CD4-positive, alpha-beta T cell treated with Interleukin-6 at 100 ng/mL for 8 hours (primary cell): Measurements from ENCODE around the gene SCNN1A.
A peak's percentile ranks its signal among the peaks of the same experiment; 100 is the strongest.

ENCODE experiments used
- DNase-seq: peaks from one replicate; pipeline ENCODE4 v3.0.0-alpha.2; 2020; ENCODE audit warnings: mixed read lengths, low spot score

SCNN1A gene

GRCh38 chr12:6375269-6376078 is at the start of gene SCNN1A:
TSS of gene SCNN1A (minus strand) at chr12:6375563. CDS start at chr12:6374783, 780 bp downstream.
- DNase-seq: no peak

- DNase-seq: no peak
Measured at GRCh38 chr12:6424866-6425265, 49.5 kb upstream of the SCNN1A start.

GRCh38 chr12:6424008-6424347 is 48.6 kb upstream of the SCNN1A start:
- no peak for DNase-seq

- peak; percentile 85 for DNase-seq
Measured at GRCh38 chr12:6423267-6424007, 48.1 kb upstream of the SCNN1A start.

- no peak for DNase-seq
Measured at GRCh38 chr12:6420364-6420763, 45.0 kb upstream of the SCNN1A start.

- no peak for DNase-seq
Measured at GRCh38 chr12:6418796-6419195, 43.4 kb upstream of the SCNN1A start.

GRCh38 chr12:6416596-6416995 is 41.2 kb upstream of the SCNN1A start:
- DNase-seq: no peak

- no peak for DNase-seq
Measured at GRCh38 chr12:6407236-6407954, 32.0 kb upstream of the SCNN1A start.

GRCh38 chr12:6405963-6406362 is 30.6 kb upstream of the SCNN1A start:
- DNase-seq: no peak

- DNase-seq: no peak
Measured at GRCh38 chr12:6404390-6404789, 29.0 kb upstream of the SCNN1A start.

GRCh38 chr12:6399884-6400644 is 24.7 kb upstream of the SCNN1A start:
- DNase-seq: no peak

- DNase-seq: no peak
Measured at GRCh38 chr12:6396031-6396430, 20.7 kb upstream of the SCNN1A start.

- no peak for DNase-seq
Measured at GRCh38 chr12:6394398-6394797, 19.0 kb upstream of the SCNN1A start.

- no peak for DNase-seq
Measured at GRCh38 chr12:6393109-6393508, 17.7 kb upstream of the SCNN1A start.

- DNase-seq: no peak
Measured at GRCh38 chr12:6392504-6392903, 17.1 kb upstream of the SCNN1A start.

- no peak for DNase-seq
Measured at GRCh38 chr12:6391013-6391412, 15.7 kb upstream of the SCNN1A start.

GRCh38 chr12:6390084-6390799 is 14.9 kb upstream of the SCNN1A start:
- no peak for DNase-seq

GRCh38 chr12:6387541-6387940 is 12.2 kb upstream of the SCNN1A start:
- DNase-seq: no peak

GRCh38 chr12:6386491-6386890 is 11.1 kb upstream of the SCNN1A start:
- DNase-seq: no peak

- DNase-seq: no peak
Measured at GRCh38 chr12:6386038-6386437, 10.7 kb upstream of the SCNN1A start.
